Measurements from ENCODE around the gene MVD.

MVD gene

DNA sequence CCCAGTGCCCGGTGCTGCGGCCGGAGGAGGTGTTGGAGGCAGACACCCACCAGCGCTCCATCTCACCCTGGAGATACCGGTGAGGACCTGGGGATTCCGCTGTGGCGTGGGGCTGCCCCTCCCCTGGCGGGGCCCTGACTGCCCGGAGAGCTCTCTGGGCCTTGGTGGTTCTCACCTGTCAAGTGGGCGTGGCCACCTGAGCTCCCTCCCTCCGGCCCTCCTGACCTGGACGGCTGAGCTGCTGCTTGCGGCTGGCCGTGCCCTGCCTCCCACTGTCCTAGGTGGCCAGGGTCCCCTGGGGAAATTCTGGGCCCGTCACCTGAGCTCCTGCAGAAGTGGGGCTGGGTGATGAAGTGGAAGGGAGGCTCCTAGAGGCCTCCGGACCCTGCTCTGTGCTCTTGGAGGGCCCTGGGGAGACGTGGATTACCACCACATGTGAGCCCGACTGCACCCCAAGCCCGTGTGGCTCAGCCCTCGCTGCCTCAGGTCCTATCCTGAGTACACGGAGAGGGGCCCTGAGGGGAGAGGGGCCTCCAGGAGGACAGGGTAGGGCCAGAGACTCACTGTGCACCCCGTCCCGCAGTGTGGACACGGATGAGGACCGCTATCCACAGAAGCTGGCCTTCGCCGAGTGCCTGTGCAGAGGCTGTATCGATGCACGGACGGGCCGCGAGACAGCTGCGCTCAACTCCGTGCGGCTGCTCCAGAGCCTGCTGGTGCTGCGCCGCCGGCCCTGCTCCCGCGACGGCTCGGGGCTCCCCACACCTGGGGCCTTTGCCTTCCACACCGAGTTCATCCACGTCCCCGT is 23.5 kb downstream of the MVD start:
- no peak for FAIRE-seq

DNA sequence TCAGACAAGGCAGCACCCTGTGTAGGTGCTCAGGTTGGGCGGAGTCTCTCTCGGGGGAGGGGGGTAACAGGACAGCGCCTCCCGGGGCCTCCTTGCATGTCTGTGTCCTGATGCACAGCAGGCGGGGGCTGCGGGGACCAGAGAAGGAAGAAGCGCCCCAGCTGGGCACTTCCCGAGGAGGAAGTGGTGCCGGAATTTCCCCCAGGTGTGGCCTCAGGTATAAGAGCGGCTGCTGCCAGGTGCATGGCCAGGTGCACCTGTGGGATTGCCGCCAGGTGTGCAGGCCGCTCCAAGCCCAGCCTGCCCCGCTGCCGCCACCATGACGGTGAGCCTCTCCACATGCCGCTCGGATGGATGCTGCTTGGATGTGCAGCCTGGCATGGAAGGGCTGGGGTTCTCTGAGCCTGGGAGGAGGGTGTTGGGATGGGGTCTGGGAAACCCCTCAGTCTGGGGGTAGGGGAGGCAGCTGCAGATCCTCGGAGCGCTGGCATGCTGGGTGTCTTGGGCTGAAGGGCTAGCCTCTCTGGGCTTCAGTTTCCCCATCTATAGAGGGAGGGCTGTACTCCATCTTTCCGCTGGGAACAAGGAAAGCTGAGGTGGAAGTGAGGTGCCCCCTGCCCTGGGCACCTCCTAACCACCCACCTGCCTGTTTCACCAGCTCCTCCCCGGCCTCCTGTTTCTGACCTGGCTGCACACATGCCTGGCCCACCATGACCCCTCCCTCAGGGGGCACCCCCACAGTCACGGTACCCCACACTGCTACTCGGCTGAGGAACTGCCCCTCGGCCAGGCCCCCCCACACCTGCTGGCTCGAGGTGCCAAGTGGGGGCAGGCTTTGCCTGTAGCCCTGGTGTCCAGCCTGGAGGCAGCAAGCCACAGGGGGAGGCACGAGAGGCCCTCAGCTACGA is 24.3 kb downstream of the MVD start, which contains the start of gene IL17C:
TSS of gene IL17C (plus strand) at position 250 of the 908 bp plus-strand sequence. CDS start at position 320, 70 bp downstream.
- FAIRE-seq, result no peak

DNA sequence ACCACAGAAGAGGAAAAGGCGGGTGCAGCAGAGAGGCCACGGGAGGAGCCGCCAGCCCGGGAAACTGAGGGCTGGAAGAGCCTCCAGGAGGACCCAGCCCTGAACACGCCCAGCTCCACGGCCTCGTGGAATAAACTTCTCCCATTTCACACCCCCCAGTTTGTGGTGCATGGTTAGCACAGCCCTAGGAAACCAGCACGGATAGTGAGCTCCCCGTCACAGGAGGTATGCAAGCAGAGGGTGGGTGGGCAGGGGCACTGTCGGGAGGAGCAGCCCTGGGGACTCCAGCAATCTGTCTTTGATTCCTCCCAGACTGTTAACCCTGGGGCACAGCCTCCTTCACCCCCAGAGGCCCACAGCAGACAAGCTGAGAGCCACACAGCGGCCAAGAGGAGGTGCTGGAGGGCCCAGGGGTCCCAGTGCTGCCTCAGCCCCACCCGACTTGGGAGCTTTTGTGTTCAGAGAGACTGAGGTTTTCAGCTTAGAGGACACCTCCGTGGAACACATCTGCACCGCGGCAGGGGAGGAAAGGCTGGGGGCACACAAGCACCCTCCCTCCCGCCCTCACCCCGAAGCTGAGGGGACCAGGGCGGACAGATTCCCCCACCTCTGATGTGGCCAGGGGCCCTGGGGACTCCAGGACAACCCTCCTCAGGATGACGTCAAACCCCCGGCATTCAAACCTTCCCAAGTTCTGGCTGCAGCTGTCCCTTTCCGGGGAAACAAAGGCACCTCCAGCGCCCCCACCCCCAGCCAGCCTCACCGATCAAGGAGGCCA is 26.2 kb downstream of the MVD start:
- no peak for FAIRE-seq

DNA sequence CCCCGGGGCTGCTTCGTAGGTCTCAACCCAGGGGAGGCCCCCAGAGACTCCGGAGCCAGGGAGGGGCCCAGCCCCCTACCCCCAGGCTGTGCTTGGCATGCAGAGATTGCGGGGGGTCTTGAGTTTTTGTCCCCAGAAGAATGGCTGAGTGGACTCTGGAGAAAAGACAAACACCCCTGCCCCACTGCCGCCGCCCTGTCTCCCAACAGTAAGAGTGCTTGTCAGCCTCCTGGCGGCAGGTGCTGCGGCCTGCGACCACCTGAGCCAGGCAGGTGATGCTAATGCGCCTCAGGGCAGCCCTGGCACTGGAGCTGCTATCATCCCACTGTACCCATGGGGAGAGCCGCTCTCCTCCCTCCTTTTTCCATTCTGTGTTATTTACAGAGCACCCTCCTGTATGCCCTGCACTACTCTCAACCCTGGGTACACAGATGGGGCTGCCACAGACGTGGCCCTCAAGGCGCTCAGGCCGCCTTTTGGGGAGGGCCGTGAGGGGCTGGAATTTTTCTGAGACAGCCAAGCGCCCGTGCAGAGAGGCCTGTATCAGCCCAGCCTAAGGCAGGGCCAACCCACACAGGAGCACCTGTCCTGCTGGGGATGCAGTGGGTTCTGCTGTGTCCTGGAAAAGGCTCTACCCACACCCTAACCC is 27.1 kb downstream of the MVD start:
- no peak for FAIRE-seq

DNA sequence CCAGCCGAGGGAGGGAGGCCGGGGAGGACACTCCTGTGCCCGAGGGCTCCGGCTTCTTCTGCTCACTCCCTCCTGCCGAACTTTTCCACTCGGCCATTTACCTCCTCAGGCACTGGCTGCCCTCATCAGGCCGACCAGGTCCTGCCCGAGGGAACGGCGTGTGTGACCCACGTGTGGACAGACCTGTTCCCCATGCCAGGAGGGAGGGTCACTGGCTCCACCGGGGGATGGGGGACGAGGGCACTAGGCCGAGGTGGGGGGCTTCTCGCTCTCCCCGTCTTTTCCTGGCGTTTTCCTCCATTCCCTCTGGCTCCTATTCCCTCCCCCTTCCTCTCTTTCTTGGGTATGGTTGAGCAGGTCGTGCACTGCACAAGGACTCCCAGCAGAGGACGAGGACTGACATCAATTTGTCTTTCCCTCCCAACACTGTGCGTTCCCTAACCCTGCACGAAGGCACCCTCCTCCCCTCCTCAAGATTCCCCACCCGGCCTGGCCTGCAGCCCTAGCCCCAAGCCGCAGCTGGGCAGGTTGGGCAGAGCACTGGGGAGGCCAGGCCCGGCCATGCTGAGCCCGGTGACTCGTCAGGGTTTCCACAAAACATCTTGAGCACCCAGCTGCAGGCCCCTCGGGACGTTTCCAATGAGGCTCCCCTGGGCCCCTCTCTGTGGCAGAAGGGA is 27.8 kb downstream of the MVD start:
- no peak for FAIRE-seq

DNA sequence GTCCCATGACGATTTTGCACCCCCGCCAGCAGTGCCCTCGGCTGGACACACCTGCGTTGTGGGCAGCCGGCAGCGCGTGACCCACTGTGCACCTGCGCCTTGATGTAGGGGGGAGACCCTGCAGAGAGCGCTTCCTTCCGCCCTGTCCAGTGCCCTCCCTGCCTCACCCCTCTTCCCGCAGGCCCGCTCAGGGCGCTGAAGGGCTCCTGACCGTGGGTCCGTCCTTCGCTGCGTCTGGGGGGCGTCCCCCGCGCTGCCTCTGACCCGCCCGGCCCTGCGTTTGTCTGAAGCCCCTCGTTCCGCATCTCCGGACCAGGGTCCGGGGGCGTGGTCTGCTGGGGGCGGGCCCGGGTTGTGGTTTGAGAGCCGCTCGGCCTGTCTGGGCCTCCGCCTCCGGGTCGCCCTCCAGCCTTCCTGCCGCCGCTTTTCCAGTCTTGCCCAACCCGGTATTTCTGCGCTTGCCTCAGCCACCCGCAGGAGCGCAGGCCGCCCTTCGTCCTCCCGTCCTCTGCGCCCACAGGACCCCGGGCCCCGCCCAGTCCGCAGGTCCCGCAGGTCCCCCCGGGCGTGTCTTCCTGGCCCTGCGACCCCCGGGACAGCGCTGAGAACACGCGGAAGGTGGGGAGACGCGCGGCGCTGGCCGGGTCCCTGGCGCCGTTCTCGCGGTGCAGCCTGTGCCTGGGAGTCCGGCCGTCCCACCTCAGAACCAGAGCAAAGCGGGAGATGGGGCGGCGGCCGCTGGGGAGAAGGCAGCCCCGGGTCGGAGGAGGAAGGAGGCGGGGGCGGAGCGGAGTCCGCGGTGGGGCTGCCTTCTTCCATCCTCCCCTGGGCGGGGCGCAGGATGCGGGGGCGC is 28.5 kb downstream of the MVD start:
- no peak for FAIRE-seq

DNA sequence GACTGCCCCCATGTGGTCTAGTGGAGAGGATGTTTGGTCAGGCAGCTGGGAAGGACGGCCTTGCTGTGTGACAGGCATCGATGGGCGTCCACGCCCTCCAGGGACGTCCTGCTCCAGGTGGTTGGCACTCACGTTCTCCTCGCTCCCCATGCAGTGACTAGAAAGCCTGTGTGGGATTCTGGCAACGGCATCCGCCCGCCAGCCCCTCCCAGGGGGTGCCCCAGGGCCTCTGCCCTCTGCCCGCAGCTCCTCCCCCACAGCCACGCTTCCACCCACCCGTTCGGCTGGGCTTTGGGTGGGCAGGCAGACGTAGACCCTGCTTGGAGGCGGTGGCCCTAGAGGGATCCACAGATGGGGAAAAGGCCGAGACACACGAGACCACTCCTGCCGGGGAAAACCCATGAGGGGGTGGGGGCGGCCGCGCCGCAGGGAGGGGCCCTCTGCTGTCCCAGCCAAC is 29.2 kb downstream of the MVD start:
- no peak for FAIRE-seq

DNA sequence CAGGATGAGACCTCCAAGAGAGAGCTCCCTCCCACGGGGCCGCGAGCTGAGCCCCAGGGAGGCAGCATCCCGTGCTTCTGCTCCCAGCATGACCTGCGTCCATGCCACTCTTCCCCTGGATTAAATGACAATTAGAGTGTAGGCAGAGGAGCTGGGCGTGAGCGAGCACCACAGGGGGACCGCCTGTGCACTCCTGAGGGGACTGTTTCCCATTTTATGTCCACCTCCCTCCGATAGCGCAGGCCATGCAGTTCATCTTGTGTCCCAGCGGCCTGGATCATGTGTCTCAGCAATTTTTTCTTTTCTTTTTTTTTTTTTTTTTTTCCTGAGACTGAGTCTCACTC is 30.3 kb downstream of the MVD start:
- no peak for FAIRE-seq

DNA sequence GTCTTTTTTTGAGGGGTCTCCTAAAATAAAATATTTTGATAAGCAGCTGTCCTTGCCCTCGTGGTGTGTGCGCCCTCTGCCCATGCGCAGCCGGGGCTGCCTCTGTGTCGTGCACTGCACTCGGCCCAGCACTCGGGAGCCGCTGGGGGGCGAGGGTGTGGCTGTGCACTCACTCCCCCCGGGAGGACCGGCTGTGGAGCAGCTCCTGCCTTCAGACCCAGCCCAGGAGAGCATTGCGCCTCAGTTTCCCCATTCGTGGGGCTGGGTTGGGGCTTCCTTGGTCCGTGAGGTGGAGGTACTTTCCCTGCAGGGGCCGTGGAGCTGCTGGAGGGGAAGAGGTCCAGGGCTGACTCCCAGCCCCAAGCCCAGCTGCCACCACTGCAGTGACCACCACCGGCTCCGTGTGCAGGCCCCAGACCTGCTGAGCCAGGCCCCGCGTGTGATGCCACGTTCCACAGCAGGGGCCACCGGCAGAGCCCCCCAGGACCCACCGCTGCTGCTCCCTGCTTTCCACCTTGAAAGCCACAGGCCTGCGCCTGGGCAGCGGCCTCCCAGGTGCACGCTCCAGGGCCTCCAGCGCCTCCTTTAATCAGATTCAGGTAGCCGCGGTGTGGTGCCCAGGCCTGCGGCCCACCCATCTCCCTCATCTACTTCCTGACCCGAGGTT is 30.8 kb downstream of the MVD start:
- FAIRE-seq, result no peak

DNA sequence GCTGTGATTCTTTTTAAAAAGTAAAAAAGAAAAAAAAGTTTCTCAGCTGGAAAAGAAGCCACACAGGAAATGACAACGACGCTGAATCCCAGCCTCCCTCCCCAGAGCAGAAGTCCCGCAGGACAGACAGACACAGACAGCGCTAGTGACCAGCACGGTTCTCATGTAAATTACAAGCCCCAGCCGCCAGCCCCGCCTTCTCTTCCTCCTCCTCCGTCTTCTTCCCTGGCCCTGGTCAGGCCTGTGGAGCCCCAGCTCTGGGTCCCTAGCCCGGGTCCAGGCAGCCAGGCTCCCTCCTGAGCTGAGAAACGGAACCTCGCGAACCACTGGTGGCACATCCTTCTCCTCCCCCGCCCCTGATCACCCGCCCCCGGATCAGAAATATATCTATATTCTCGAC is 31.5 kb downstream of the MVD start:
- FAIRE-seq, result no peak

DNA sequence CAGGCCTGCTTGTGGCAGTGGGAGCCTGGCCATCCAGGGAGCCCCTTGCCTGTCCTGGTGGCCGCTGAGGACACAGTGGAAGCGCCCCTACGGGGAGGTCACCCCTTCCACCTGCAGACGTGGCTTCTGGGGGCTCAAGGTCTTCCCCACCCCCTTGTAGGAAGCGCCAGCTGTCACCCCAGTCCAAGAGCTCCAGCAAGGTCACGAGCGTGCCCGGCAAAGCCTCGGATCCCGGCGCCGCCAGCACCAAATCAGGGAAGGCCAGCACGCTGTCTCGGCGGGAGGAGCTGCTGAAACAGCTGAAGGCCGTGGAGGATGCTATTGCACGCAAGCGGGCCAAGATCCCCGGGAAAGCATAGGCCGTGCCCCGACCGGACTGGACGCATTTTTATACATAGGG is 31.9 kb downstream of the MVD start:
- FAIRE-seq, result no peak

DNA sequence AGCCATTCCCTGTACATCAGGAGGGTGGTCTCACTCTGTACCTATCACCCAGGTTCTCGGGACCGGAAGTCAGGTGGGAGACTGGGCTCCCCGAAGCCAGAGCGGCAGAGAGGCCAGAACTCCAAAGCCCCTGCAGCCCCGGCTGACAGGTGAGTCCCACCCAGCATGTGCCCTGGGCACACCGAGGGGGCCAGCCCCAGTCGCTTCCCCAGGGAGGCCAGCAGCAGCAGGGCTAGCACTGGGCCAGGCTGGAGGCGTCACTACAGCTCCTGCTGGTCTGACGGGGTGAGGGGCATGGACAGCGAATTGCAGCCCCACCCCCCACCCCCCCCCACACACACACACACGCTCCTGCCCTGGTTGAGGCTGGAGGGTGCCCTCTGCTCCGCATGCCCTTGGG is 32.5 kb downstream of the MVD start:
- FAIRE-seq, result no peak

DNA sequence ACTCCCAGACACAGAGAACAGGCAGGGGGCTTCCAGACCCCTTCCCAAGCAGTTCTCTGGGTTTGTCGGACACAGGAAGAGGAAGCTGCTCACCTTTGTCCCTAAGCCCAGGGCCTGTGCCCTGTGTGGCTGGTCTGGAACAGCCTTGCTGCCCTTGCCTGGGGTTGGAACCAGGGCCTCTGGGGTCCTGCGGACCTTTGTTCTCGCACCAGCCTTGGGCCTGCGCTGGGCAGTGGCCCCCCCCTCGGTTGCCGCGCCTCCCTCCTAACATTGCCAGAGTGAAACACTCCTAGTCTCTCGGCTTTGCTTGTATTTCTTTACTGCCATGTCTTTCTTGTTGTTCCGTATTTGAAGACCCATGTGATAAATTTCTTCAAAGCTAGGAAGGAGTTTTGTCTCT is 33.1 kb downstream of the MVD start:
- no peak for FAIRE-seq

DNA sequence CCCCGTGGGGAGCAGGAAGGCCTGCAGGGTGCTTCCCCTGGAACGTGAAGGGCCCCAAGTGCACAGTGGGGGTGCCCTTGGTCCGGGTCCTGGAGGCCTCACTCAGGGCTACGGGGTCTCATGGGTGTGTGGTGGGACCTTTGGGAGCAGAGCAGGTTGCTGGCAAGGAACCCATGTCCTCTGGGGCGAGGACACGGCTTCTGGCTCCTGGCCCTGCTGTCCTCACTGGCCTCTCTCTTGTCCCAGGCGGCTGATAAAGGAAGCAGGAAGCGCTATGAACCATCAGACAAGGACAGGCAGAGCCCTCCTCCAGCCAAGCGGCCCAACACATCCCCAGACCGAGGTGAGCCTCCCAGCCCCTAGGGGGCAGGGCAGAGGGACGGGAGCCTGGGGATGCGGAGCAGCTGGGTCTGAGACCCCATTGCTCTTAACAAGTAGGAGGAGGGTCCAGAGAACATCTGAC is 34.3 kb downstream of the MVD start:
- no peak for FAIRE-seq

DNA sequence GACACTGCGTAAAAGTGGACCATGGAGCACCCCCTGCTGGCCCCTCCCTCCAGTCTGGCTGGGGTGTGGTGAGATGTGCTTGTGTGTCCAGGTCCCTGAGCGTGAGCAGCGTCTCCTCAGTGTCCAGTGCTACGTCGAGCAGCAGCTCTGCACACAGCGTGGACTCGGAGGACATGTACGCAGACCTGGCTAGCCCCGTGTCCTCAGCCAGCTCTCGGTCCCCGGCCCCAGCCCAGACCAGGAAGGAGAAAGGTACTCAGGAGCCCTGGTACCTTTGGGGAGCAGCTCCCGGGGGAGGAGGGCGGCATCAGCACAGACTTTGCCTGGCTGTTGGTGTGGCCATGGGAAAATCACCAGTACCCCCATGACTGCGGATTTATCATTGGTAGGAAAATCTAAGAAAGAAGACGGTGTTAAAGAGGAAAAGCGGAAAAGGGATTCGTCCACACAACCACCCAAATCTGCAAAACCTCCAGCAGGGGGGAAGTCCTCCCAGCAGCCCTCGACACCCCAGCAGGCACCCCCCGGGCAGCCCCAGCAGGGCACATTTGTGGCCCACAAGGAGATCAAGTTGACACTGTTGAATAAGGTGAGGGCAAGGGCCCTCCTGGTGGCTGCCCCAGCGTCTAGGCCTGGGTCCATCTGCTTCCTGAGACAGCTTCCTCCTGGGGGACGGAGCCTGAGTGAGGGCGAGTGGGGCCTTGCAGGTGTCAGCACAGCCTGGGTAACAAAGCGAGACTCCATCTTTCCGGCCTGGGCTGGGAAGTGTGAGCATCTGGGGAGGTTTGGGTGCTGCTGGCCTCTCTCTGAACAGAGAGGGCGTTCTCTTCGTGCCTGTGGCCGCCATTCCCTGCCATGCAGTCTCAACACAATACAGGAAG is 35.1 kb downstream of the MVD start:
- FAIRE-seq, result no peak

DNA sequence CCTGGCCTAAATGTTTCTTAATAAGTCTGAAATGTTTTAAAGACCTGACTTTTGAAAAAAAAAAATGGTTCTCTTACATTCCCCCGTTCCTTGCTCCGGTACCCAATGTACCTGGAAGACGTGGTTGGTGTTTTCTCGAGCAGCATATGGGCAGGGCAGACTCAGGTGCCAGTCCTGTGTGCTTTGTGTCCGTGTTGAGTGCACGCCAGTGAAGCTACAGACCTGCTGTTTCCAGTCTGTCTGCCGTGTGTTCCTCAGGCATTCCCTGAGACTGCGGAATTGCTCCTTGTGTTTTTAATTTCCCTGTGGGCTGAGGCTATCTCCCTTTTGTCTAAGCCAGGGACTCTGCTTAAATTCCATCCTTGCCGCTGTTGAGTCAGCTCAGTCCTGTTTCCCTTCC is 36.2 kb downstream of the MVD start:
- FAIRE-seq, result no peak

DNA sequence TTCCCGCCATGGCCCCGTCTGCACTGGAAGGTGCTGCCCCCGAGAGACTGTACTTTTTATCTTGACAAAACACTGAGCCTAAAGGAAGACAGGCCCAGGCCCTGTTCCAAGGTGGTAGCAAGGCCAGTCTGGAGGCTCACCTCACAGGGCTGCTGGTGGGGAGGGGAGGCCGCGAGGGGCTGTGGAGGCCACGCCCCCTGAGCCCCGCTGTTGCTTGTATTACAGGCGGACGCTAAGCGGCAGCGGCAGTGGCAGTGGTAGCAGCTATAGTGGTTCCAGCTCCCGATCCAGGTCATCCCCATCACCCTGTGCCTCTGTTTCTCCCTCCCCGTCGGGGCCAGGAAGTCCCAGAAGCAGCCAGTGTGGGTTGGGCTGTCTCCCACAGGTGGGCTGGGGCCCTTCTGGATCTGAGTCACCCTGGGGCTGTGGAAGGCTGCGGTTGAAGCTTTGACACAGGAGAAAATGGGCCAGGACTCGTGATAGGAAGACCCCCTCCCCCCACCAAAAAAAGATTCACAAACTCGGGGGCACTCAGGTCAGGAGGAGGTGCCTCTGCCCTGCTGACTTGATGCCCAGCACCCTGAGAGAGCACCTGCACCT is 37.8 kb downstream of the MVD start:
- FAIRE-seq, result no peak

DNA sequence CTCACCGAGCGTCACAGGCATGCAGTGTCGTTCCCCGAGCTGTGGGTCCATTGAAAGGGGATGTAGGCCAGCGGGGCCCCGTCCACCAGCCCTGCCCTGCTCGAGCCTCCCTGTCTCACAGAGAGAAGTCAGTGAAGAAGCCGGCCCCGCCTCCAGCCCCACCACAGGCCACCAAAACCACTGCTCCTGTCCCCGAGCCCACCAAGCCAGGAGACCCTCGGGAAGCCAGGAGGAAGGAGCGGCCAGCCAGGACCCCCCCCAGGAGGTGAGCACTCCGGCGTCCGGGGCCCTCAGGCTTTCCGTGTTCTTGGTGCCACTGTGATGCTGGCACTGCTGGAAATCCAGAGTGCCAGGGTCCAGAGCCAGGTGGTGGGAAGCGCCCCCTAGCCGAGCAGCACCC is 38.4 kb downstream of the MVD start:
- no peak for FAIRE-seq

DNA sequence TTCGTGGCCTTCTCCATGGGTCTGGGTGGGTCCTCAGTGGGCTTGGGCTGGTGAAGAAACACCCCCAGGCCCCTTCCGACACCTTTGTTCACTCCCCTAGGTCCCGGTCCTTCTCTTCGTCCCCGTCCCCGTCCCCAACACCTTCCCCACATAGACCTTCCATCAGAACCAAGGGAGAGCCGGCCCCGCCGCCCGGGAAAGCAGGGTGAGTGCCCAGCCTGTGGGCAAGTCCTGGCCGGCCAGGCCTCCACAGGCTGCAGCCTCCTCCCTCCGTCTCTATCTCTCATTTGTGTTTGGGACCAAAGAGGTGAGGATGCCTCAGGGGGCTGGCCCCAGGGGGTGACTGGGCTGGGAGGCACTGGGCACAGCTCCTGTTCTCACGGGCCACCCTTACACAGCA is 39.0 kb downstream of the MVD start:
- FAIRE-seq, result no peak

Measured in colon (tissue), 2 donors.